Activated naive CD8-positive, alpha-beta T cell treated with anti-CD3 and anti-CD28 coated beads, Interleukin-2, amount 50 U/mL, for 16 hours (primary cell): ENCODE measurements around the gene ZNF19.

Source experiments
- DNase-seq: peaks from one replicate; pipeline ENCODE4 v3.0.0-alpha.2; 2020; ENCODE audit warnings: low read depth, low spot score

ZNF19 gene

DNA sequence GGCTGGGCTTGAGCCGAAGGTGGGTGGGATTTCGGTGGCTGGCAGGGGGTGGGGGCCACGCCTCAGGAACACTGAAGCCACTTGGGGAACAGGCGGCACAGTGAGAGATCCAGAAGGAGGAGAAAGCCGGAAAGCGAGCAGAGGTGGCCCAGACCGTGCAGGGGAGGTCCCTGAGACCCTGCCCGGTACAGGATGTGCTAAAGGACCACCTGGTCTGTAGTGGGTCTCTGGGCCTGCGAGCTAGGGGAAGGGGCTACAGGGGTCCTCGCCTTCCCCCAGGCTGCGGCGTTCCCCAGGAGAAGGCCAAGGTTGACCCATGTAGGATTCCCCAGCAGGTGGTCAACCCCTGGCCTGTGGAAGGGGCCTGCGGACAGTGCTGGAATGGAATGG, 47.1 kb downstream of the ZNF19 start, which contains the start of gene TLE7:
Gene TLE7 (minus strand): TSS at position 4 of the 390 bp plus-strand sequence. CDS start 8,730 bp downstream, outside the sequence.
- no peak for DNase-seq

GRCh38 chr16:71441348-71442050, 47.6 kb downstream of the ZNF19 start:
- no peak for DNase-seq

GRCh38 chr16:71440669-71441347, 48.3 kb downstream of the ZNF19 start:
- DNase-seq = no peak

GRCh38 chr16:71439523-71439922, 49.6 kb downstream of the ZNF19 start:
- DNase-seq = no peak

DNA sequence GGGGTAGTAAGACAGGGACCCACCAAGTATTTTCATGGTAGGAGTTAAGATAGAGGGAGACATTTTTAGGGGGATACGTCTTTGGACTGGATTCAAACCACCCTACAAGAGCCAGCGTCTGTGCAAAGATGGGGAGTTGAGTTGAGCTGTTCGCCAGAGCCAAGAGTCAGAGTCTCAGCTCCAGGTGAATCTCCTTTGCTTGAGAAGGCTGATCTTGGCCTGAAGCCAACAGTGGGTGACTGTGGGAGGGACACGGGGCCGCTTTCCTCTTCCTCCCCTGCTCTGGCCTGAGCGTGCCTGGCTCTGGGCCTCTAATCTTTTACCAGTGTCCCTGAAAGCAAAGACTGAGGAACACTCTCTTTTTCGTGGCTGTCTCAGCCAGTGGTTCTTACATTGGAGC, 52.7 kb downstream of the ZNF19 start:
- DNase-seq = no peak

DNA sequence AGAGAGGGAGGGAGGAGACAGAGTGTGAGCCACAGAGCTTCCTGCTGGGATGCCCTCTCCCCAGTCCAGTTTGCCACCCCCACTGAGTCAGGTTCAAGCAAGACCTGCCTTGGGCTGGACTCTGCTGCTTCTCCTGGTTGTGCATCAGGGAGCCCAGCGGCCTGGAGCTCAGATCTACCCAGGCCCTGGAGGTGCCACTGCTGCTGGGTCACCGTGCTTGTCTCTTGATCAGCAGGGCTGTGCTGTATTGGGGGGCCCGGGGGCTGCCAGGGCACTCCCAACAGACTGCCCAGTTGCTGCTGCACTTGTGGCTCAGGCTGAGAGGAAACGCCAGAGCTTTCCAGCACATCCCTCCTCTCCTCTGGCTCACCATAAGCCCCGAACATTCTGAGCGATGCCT, 56.2 kb downstream of the ZNF19 start:
- no peak for DNase-seq

- DNase-seq = no peak
Measured at GRCh38 chr16:71431991-71432390, 57.1 kb downstream of the ZNF19 start.

- DNase-seq = no peak
Measured at GRCh38 chr16:71431176-71431575, 57.9 kb downstream of the ZNF19 start.

DNA sequence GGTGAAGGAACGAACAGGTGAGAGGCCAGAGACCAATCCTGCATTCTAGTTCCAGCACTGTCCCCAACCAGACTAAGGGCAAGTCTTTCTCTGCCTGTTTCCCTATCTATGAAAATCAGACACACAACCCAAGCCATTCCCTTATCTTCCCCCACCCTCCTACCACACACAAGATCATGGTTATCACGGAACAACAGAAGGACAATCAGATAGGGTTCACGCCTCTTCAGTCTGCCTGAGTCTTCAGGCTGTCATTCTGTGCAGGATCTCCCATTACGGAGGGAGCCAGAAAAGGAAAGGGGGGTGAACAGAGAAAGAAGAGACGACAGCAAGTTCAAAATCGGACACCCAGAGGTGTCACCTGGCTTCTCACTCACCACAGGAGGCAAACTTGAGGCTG, 58.4 kb downstream of the ZNF19 start:
- DNase-seq = no peak

DNA sequence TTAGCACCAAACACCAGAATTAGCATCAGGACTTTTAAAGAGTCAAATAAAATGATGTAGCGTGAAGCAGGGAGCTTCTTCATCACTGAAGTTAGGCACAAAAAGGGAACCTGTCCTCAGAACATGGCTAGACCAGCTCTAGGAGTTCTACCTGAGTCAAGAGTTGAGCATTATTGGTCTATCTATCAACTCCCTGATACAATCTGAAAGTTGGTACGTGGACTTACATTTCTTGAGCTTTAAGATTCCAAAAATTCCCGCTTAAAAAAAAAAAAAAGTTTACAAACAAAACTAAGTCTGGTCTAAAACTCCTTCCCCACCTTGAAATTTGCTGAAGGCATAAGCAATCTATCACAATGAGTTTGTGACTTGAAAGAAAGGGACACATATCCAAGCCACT, 59.5 kb downstream of the ZNF19 start:
- DNase-seq = no peak

GRCh38 chr16:71428883-71429282, 60.2 kb downstream of the ZNF19 start:
- DNase-seq = no peak

DNA sequence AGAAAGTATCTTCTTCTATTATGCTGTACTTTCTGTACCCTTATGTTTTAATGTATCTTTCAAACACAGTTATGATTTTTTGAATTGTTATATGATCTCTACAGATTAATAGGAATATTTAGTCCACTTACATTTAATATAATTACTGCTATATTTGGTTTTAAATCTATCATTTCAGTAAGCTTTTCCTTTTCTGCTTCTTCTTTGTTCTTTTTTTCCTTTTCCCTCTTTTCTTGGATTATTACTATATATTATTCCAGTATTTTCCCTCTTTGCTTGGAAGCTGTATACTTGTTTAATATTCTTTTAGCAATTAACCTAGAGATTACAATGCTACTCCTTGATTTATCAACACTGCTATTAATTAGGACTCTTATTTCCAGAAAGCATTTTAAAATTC, 60.7 kb downstream of the ZNF19 start:
- no peak for DNase-seq

DNA sequence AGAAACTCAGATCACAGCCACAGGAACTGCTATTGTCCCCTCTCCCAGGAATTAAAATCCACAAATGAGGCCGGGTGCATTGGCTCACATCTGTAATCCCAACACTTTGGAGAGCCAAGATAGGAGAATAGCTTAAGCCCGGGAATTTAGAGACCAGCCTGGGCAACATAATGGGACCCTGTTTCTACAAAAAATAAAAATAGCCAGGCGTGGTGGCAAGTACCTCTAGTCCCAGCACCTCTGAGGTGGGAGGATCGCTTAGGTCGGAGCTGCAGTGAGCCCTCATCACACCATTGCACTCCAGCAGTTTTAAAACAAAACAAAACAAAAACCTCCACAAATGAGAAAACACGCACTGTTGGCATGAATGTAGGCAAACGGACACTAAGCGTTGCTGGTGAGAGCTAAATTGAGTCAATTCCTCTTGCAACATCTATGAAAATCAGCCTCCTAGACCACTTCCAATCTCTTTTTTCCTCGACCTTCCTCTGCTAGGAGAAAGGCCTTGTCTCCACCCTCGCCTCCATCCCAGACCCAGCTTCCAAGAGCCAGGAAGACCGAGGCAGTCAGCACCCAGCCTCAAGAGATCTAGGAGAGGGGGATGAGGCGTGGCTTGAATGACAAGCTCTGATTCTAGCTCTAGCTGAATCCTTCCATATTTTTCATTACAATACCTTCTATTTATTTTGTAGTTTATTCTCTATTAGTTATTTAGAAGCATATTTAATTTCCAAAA, 62.1 kb downstream of the ZNF19 start:
- no peak for DNase-seq

GRCh38 chr16:71426069-71426879, 62.9 kb downstream of the ZNF19 start:
- no peak for DNase-seq

GRCh38 chr16:71425746-71426068, 63.4 kb downstream of the ZNF19 start:
- DNase-seq = no peak

DNA sequence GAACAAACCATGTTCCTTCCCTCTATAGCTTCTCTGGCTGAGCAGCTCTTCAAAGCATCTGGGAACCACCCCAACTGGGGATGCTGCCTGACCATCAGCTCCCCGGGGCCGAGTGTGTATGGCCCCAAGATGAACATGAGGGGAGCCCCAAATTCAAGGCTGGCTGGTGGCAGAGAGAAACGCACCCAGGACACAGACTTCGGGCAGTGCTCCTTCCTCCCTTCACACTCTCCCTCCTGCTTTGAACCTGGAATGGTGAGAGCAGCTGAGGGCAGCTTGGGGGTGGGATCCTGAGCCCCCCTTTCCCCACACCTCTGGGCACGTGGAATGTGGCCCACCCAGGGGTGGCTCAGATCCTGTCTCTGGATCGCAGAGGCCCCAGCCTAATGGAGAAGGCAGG, 64.5 kb downstream of the ZNF19 start:
- DNase-seq = no peak

- no peak for DNase-seq
Measured at GRCh38 chr16:71423865-71424264, 65.3 kb downstream of the ZNF19 start.
